GM08714 (cell line): ENCODE results near the gene IRAK4.

Experiments
- H3K4me3 ChIP-seq: fragments of 200-500 bp; sonication (Bioruptor generic); 2 replicates; pipeline ENCODE4 v1.5.1; 2014; ENCODE audit warnings: mild to moderate bottlenecking, low read length, inconsistent platforms
- ZNF274 ChIP-seq: IDR thresholded peaks from 2 replicates; pipeline ENCODE4 v1.6.1; 2012; ENCODE audit warnings: mild to moderate bottlenecking, low read depth, low read length

The IRAK4 gene

GRCh38 chr12:43836475-43836989 lies 77.8 kb downstream of the IRAK4 start:
- no peak for TF ChIP-seq ZNF274
- H3K4me3 ChIP-seq: peak overlapping the region; percentile 99
